ENCODE results near the gene CENPW. TPM values are rescaled to one million over a fixed set of nuclear protein-coding genes. Genes with fewer than 3 reads are reported as not detected.

Gene CENPW
- polyA plus RNA-seq, 2 of the 4 experiments (the other 2 are of a cell fraction) = 28.2 to 34.5 TPM

DNA sequence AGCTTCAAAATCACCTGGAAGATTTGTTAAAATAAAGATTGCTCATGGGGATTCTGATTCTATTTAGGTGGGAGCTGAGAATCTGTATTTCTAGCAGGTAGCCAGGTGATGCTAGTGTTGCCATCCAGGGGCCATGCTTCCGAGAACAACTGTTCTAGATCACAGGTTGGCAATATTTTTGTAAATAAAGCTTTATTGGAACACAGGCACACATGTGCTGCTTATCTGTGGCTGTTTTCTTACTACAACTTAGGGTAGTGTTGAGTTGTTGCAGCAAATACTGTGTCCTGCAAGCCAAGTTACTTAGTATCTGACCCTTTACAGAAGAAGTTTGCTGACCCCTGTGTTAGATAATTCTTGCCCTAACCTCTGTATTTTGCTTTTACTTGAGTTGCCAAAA lies 12.0 kb downstream of the CENPW start:
- Histone ChIP-seq H3K4me2 (no peak overlapping the region), H3K27ac (no peak overlapping the region), H3K4me1 (no peaks in the 10 kb centered on the region), H3K4me3 (no peak overlapping the region), H3K9me3 (peaks cover 3% of the 10 kb centered on the region; the same call in 1 of the 3 replicates)
- 89% methylated on average over 1 of the region's 1 CpG for WGBS (ENCODE audit: missing lambda C conversion rate)
- ChIA-PET POLR2A (no interaction called here), CTCF (no interaction called here)
- TF ChIP-seq RAD21 (conservative IDR thresholded peaks at IDR 0.05 in 1 of 2, IDR thresholded peaks at IDR 0.05 in 1 of 2) (no peak), CTCF (IDR thresholded peaks at IDR 0.05) (no peak), RCOR1 (IDR thresholded peaks at IDR 0.05; ENCODE audit: low read depth, low read length) (no peak), ESRRA (IDR thresholded peaks at IDR 0.05; ENCODE audit: borderline replicate concordance, low read length) (no peak), CBX8 (IDR thresholded peaks at IDR 0.05) (no peak), SREBF2 (IDR thresholded peaks at IDR 0.05) (no peak), FOXS1 (CRISPR knock-in tag; IDR thresholded peaks at IDR 0.05) (no peak)
- FAIRE-seq = no peak
- ATAC-seq = no peak
- no peak for DNase-seq (ENCODE audit: low read depth in 1 of 2, low spot score in 1 of 2)

DNA sequence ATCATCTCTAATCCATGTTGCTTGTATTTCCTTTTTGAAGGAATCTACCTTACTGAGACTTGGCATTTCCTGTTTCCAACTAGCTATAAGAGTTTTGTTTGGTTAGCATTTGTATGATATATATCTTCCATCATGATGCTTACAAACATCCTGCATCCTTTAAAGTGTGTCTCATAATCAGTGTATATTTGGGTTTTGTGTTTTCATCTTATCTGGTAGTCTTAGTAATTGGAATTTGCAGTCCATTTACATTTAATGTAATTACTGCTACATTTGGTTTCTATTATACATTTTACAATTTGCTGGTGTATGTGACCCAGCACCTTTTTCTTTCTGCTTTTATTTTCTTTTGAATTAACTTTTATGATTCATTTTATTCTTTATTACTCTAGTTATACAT lies 12.6 kb downstream of the CENPW start:
- H3K4me3 ChIP-seq = no peak overlapping the region
- H3K4me1 ChIP-seq = no peaks in the 10 kb centered on the region
- TF ChIP-seq HMGXB4 (CRISPR knock-in tag; IDR thresholded peaks at IDR 0.05; ENCODE audit: borderline replicate concordance) (no peak), EP300 (IDR thresholded peaks at IDR 0.05) (no peak), ELK1 (IDR thresholded peaks at IDR 0.05; ENCODE audit: low read depth, low read length) (no peak)
- no peak for FAIRE-seq
- no peak overlapping the region for H3K27ac ChIP-seq
- ATAC-seq = no peak
- ChIA-PET CTCF (no interaction called here), POLR2A (no interaction called here)
- no peak overlapping the region for H3K4me2 ChIP-seq
- DNase-seq (ENCODE audit: low read depth in 1 of 2, low spot score in 1 of 2) = no peak
- peaks cover 4% of the 10 kb centered on the region; the same call in 1 of the 3 replicates for H3K9me3 ChIP-seq

DNA sequence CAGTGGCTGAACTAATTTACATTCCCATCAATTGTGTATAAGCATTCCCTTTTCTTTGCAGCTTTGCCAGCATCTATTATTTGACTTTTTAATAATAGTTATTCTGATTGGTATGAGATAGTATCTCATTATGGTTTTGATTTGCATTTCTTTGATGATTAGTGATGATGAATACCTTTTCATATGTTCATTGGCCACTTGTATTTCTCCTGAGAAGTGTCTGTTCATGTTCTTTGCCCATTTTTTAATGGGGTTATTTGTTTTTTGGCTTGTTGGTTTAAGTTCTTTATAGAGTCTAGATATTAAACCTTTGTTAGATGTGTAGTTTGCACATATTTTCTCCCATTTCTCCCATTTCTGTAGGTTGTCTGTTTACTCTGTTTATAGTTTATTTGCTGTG lies 16.6 kb downstream of the CENPW start:
- TF ChIP-seq ZSCAN20 (CRISPR knock-in tag; IDR thresholded peaks at IDR 0.05) (no peak), SMC3 (IDR thresholded peaks at IDR 0.05) (no peak), MAFK (IDR thresholded peaks at IDR 0.05; ENCODE audit: partially characterized antibody) (no peak), KDM1A (IDR thresholded peaks at IDR 0.05; ENCODE audit: low read depth) (no peak), RARB (CRISPR knock-in tag; IDR thresholded peaks at IDR 0.05) (no peak), RAD21 (conservative IDR thresholded peaks at IDR 0.05 in 1 of 2, IDR thresholded peaks at IDR 0.05 in 1 of 2) (no peak)
- ATAC-seq (no peak), FAIRE-seq (no peak), DNase-seq (ENCODE audit: low read depth in 1 of 2, low spot score in 1 of 2) (no peak)
- Histone ChIP-seq H3K27ac (no peak overlapping the region), H3K4me3 (no peak overlapping the region), H3K9me3 (peaks cover 22% of the 10 kb centered on the region; the same call in 2 of the 3 replicates), H3K4me1 (no peaks in the 10 kb centered on the region), H3K4me2 (no peak overlapping the region)
- POLR2A ChIA-PET = no interaction called here
- CTCF ChIA-PET = no interaction called here

DNA sequence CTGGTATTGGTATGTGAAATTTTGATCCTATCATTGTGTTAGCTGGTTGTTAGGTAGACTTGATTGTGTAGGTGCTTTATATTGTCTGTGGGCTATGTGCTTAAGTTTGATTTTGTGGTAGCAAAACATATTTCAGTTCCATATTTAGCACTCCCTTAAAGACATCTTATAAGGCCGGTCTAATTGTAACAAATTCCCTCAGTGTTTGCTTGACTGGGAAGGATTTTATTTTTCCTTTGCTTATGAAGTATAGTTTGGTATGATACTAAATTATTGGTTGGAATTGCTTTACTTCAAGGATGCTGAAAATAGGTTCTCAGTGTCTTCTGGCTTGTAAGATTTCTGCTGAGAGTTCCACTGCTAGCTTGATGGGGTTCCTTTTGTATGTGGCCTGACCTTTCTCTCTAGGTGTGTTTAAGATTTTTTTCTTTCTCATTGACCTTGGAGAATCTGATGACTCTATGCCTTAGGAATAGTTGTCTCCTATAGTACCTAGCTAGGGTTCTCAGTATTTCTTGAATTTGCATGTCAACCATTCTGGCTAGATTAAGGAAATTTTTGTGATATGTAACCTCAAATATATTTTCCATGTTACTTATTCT lies 20.1 kb downstream of the CENPW start:
- H3K4me3 ChIP-seq = no peak overlapping the region
- peaks cover 22% of the 10 kb centered on the region; the same call in 2 of the 3 replicates for H3K9me3 ChIP-seq
- H3K27ac ChIP-seq = no peak overlapping the region
- TF ChIP-seq HOXB13 (CRISPR knock-in tag; IDR thresholded peaks at IDR 0.05; ENCODE audit: low read depth) (no peak), NPAS2 (CRISPR knock-in tag; IDR thresholded peaks at IDR 0.05; ENCODE audit: borderline replicate concordance) (no peak), KDM1A (IDR thresholded peaks at IDR 0.05; ENCODE audit: low read depth) (no peak), TFCP2L1 (CRISPR knock-in tag; IDR thresholded peaks at IDR 0.05) (no peak), CHD4 (IDR thresholded peaks at IDR 0.05; ENCODE audit: borderline replicate concordance) (no peak), ZFP36 (IDR thresholded peaks at IDR 0.05; ENCODE audit: borderline replicate concordance, partially characterized antibody) (no peak), CEBPB (IDR thresholded peaks at IDR 0.05) (no peak), TP53 (CRISPR knock-in tag; IDR thresholded peaks at IDR 0.05) (no peak)
- TF ChIP-seq, protein P1, sequence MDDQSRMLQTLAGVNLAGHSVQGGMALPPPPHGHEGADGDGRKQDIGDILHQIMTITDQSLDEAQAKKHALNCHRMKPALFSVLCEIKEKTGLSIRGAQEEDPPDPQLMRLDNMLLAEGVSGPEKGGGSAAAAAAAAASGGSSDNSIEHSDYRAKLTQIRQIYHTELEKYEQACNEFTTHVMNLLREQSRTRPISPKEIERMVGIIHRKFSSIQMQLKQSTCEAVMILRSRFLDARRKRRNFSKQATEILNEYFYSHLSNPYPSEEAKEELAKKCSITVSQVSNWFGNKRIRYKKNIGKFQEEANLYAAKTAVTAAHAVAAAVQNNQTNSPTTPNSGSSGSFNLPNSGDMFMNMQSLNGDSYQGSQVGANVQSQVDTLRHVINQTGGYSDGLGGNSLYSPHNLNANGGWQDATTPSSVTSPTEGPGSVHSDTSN (IDR thresholded peaks at IDR 0.05) = no peak
- TF ChIP-seq, protein P2, sequence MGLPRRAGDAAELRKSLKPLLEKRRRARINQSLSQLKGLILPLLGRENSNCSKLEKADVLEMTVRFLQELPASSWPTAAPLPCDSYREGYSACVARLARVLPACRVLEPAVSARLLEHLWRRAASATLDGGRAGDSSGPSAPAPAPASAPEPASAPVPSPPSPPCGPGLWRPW (IDR thresholded peaks at IDR 0.05) = no peak
- DNase-seq (ENCODE audit: low read depth in 1 of 2, low spot score in 1 of 2) (no peak), FAIRE-seq (no peak), ATAC-seq (no peak)
- no peak overlapping the region for H3K4me2 ChIP-seq
- POLR2A ChIA-PET = no interaction called here
- 81% methylated on average over 1 of the region's 1 CpG for WGBS (ENCODE audit: missing lambda C conversion rate)
- no peaks in the 10 kb centered on the region for H3K4me1 ChIP-seq
- CTCF ChIA-PET = interaction anchor here (0.6 to 2.2 kb wide), 3 partner anchors 14 to 761 kb away, joined by 3 to 7 read pairs (median 6); no protein-coding TSS in a partner anchor
